Activated CD4-positive, alpha-beta T cell treated with anti-CD3 and anti-CD28 coated beads for 36 hours (primary cell): ENCODE data around the gene NTNG1. TPM values are rescaled to one million over a fixed set of nuclear protein-coding genes. Genes with fewer than 3 reads are reported as not detected.

ENCODE experiments used
- ATAC-seq: fragments of 200-7000 bp; cut with Tn5 transposase; one replicate; pipeline ENCODE4 v1.10.0; 2021; ENCODE audit warnings: mild to moderate bottlenecking, moderate library complexity
- CTCF ChIA-PET: fragments of 350-600 bp; sonication (Branson Sonifier 250); formaldehyde crosslinking; loops from one replicate; lab custom pipeline; 2021; ENCODE audit warnings: antibody characterized with exemption; lab: Charles Lee
- POLR2A ChIA-PET: fragments of 350-600 bp; sonication (Branson Sonifier 250); formaldehyde crosslinking; loops from one replicate; lab custom pipeline; 2021; ENCODE audit warnings: antibody characterized with exemption, inconsistent platforms; lab: Charles Lee
- DNase-seq: peaks from one replicate; pipeline ENCODE4 v3.0.0-alpha.2; 2020
- H3K27ac Mint-ChIP-seq: one replicate; pipeline ENCODE4 v1.8.0; 2021; ENCODE audit warnings: mixed read lengths
- H3K27me3 Mint-ChIP-seq: one replicate; pipeline ENCODE4 v1.8.0; 2021; ENCODE audit warnings: mixed read lengths
- H3K36me3 Mint-ChIP-seq: one replicate; pipeline ENCODE4 v1.8.0; 2021; ENCODE audit warnings: low read depth, mixed read lengths
- H3K4me1 Mint-ChIP-seq: one replicate; pipeline ENCODE4 v1.8.0; 2021; ENCODE audit warnings: mixed read lengths
- H3K4me3 Mint-ChIP-seq: one replicate; pipeline ENCODE4 v1.8.0; 2021; ENCODE audit warnings: mild to moderate bottlenecking, moderate library complexity, mixed read lengths
- H3K9me3 Mint-ChIP-seq: one replicate; pipeline ENCODE4 v1.8.0; 2021; ENCODE audit warnings: low read depth, mixed read lengths
- intact Hi-C, 2 experiments: fragments of 100-400 bp; cut with DNase I in 1 of 2; cut with micrococcal nuclease in 1 of 2; formaldehyde crosslinking; loops; one replicate each; pipeline versions ENCODE4 v1.14.2 to v1.15.1; 2022 to 2024; cut with DNase I, micrococcal nuclease
- total RNA-seq, 2 experiments: library from RNA; stranded (reverse); gene quantifications; one replicate each; pipeline ENCODE4 v1.2.3, GENCODE V29; 2021

The NTNG1 gene
- total RNA-seq, 2 experiments from 2014 or later: 0.28 TPM; not detected in 1

GRCh38 chr1:107263291-107263915 is 122.6 kb downstream of the NTNG1 start:
- Mint-ChIP-seq H3K27me3 (peaks cover 2% of the 10 kb centered on the region), H3K4me3 (no peak overlapping the region)
- intact Hi-C loops: no loop called here

GRCh38 chr1:107264007-107264406 is 123.2 kb downstream of the NTNG1 start:
- ATAC-seq (no peak), DNase-seq (no peak)
- Mint-ChIP-seq H3K4me1 (peaks cover 3% of the 10 kb centered on the region), H3K27ac (no peak overlapping the region), H3K27me3 (peaks cover 2% of the 10 kb centered on the region), H3K36me3 (no peaks in the 10 kb centered on the region), H3K9me3 (peaks cover 2% of the 10 kb centered on the region), H3K4me3 (no peak overlapping the region)
- POLR2A ChIA-PET: no interaction called here
- CTCF ChIA-PET: interaction anchor here (0.6 kb wide), 1 partner anchor 289 kb away, joined by 3 read pairs; no protein-coding TSS in a partner anchor
- intact Hi-C loops: no loop called here

More at GRCh38 chr1:107263291-107263915, 122.6 kb downstream of the NTNG1 start:
- CTCF ChIA-PET: interaction anchor here (0.6 kb wide), 1 partner anchor 290 kb away, joined by 3 read pairs; no protein-coding TSS in a partner anchor
- Mint-ChIP-seq H3K4me1 (peaks cover 3% of the 10 kb centered on the region), H3K9me3 (peaks cover 2% of the 10 kb centered on the region), H3K36me3 (no peaks in the 10 kb centered on the region), H3K27ac (no peak overlapping the region)
- no peak for DNase-seq
- POLR2A ChIA-PET: no interaction called here
- no peak for ATAC-seq

GRCh38 chr1:107264561-107264960 is 123.7 kb downstream of the NTNG1 start:
- H3K4me1 Mint-ChIP-seq: peaks cover 3% of the 10 kb centered on the region
- ChIA-PET CTCF (no interaction called here), POLR2A (no interaction called here)
- peaks cover 2% of the 10 kb centered on the region for H3K9me3 Mint-ChIP-seq
- H3K4me3 Mint-ChIP-seq: no peak overlapping the region
- DNase-seq (no peak), ATAC-seq (no peak)
- no peak overlapping the region for H3K27ac Mint-ChIP-seq
- intact Hi-C loops: no loop called here
- no peaks in the 10 kb centered on the region for H3K36me3 Mint-ChIP-seq
- peaks cover under 1% of the 10 kb centered on the region for H3K27me3 Mint-ChIP-seq

- no peaks in the 10 kb centered on the region for H3K9me3 Mint-ChIP-seq
- peaks cover 3% of the 10 kb centered on the region for H3K4me1 Mint-ChIP-seq
- H3K27ac Mint-ChIP-seq: no peak overlapping the region
- no peaks in the 10 kb centered on the region for H3K27me3 Mint-ChIP-seq
- H3K36me3 Mint-ChIP-seq: no peaks in the 10 kb centered on the region
- ATAC-seq: no peak
- ChIA-PET CTCF (no interaction called here), POLR2A (no interaction called here)
- H3K4me3 Mint-ChIP-seq: no peak overlapping the region
- intact Hi-C loops: no loop called here
- DNase-seq: no peak
These were observed 126.7 kb downstream of the NTNG1 start for GRCh38 chr1:107267489-107267888.

- ChIA-PET CTCF (interaction anchor here (0.6 kb wide), 1 partner anchor 108 kb away, joined by 3 read pairs; no protein-coding TSS in a partner anchor), POLR2A (no interaction called here)
- DNase-seq: no peak
- Mint-ChIP-seq H3K27ac (no peak overlapping the region), H3K27me3 (peaks cover 3% of the 10 kb centered on the region), H3K4me3 (no peak overlapping the region), H3K9me3 (no peaks in the 10 kb centered on the region), H3K4me1 (peaks cover 6% of the 10 kb centered on the region), H3K36me3 (no peaks in the 10 kb centered on the region)
- ATAC-seq: no peak
- intact Hi-C loops: no loop called here
These were observed 131.5 kb downstream of the NTNG1 start for GRCh38 chr1:107272321-107272720.

DNA sequence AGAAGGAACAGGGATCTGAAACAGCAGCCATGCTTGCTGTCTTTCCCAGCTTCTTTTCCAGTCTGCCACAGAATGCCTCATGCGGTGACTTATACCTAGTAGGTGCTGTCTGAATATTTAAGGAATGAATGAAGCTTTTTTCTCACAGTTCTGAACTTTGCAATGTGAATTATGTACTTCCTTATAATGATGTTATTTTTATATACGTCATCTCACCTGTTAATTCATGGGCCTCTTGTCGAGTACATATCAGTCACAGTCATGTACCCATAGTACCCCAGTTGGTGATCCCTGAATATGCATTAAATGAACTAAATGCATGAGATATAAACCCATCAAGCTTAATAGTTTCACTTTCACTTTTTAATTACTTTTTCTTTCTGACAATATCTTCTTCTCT is 132.7 kb downstream of the NTNG1 start:
- peaks cover 6% of the 10 kb centered on the region for H3K4me1 Mint-ChIP-seq
- no peak for DNase-seq
- H3K36me3 Mint-ChIP-seq: no peaks in the 10 kb centered on the region
- CTCF ChIA-PET: no interaction called here
- POLR2A ChIA-PET: no interaction called here
- H3K27me3 Mint-ChIP-seq: peaks cover 3% of the 10 kb centered on the region
- H3K9me3 Mint-ChIP-seq: no peaks in the 10 kb centered on the region
- H3K4me3 Mint-ChIP-seq: no peak overlapping the region
- ATAC-seq: no peak
- no peak overlapping the region for H3K27ac Mint-ChIP-seq
- intact Hi-C loops: no loop called here

DNA sequence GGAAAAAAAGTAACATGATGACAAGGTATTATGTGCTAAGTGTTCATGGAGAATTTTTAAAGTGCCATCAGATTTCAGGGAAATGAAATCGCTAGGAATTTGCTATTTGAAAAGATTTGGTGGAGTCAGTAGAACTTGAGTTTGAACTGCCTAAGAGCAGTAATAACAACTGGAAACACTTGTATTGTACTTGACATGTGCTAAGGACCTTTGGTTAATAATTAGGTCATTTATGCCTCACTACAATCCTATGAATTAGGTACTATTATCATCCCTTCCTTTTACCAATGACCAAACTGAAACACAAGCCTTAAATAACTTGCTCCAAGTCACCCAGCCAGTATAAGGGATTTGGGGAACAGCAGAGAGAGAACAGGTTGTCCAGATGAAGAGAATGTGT is 133.4 kb downstream of the NTNG1 start:
- CTCF ChIA-PET: no interaction called here
- Mint-ChIP-seq H3K36me3 (no peaks in the 10 kb centered on the region), H3K4me1 (peaks cover 6% of the 10 kb centered on the region), H3K27ac (no peak overlapping the region), H3K27me3 (peaks cover 3% of the 10 kb centered on the region), H3K4me3 (no peak overlapping the region), H3K9me3 (no peaks in the 10 kb centered on the region)
- ATAC-seq: no peak
- no peak for DNase-seq
- intact Hi-C loops: no loop called here
- POLR2A ChIA-PET: no interaction called here

DNA sequence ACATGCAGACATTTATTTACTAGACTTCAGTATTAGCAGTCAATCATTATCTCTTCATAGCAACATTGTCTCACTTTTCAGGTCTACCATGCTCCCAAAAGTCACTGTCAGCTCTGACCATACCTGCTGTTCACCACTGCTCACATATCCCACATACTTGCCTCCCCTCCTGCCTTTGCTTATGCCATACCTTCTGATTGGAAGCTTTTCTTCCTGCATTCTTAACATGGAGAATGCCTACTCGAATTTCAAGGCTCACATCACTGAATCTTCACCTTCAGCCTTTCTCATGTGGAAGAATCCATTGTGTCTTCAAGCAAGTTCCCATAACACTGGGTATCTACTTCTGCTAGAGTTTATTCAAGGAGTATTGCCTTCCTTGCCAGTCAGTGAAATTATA is 135.4 kb downstream of the NTNG1 start:
- DNase-seq (no peak), ATAC-seq (no peak)
- POLR2A ChIA-PET: interaction anchor here (0.7 kb wide), 1 partner anchor 667 kb away, joined by 5 read pairs; no protein-coding TSS in a partner anchor
- Mint-ChIP-seq H3K27me3 (peaks cover 3% of the 10 kb centered on the region), H3K27ac (no peak overlapping the region), H3K36me3 (no peaks in the 10 kb centered on the region), H3K4me1 (peaks cover 6% of the 10 kb centered on the region), H3K4me3 (no peak overlapping the region), H3K9me3 (no peaks in the 10 kb centered on the region)
- intact Hi-C loops: loop anchor here in 1 of 2 experiments (2.0 to 5.0 kb wide), 2 partner anchors 251 to 475 kb away; no protein-coding TSS in a partner anchor
- CTCF ChIA-PET: no interaction called here

GRCh38 chr1:107277022-107277421 is 136.2 kb downstream of the NTNG1 start:
- POLR2A ChIA-PET: interaction anchor here (0.7 kb wide), 1 partner anchor 668 kb away, joined by 5 read pairs; no protein-coding TSS in a partner anchor
- H3K36me3 Mint-ChIP-seq: no peaks in the 10 kb centered on the region
- no peaks in the 10 kb centered on the region for H3K9me3 Mint-ChIP-seq
- H3K4me1 Mint-ChIP-seq: peaks cover 6% of the 10 kb centered on the region
- no peak overlapping the region for H3K27ac Mint-ChIP-seq
- intact Hi-C loops: loop anchor here in 1 of 2 experiments (2.0 to 5.0 kb wide), 2 partner anchors 250 to 474 kb away; no protein-coding TSS in a partner anchor
- ATAC-seq (no peak), DNase-seq (peak; percentile 11)
- no peak overlapping the region for H3K4me3 Mint-ChIP-seq
- CTCF ChIA-PET: no interaction called here
- H3K27me3 Mint-ChIP-seq: peaks cover 3% of the 10 kb centered on the region

GRCh38 chr1:107286125-107286524 is 145.3 kb downstream of the NTNG1 start:
- intact Hi-C loops: no loop called here
- ChIA-PET CTCF (no interaction called here), POLR2A (interaction anchor here (0.7 kb wide), 1 partner anchor 1740 kb away, joined by 3 read pairs; no protein-coding TSS in a partner anchor)
- H3K4me3 Mint-ChIP-seq: no peak overlapping the region
- DNase-seq (no peak), ATAC-seq (peak; percentile 53)
- H3K9me3 Mint-ChIP-seq: no peaks in the 10 kb centered on the region
- no peaks in the 10 kb centered on the region for H3K27me3 Mint-ChIP-seq
- no peaks in the 10 kb centered on the region for H3K36me3 Mint-ChIP-seq
- no peaks in the 10 kb centered on the region for H3K4me1 Mint-ChIP-seq
- H3K27ac Mint-ChIP-seq: no peak overlapping the region

- POLR2A ChIA-PET: no interaction called here
- no peak for ATAC-seq
- no peaks in the 10 kb centered on the region for H3K36me3 Mint-ChIP-seq
- no peaks in the 10 kb centered on the region for H3K9me3 Mint-ChIP-seq
- intact Hi-C loops: no loop called here
- peaks cover 4% of the 10 kb centered on the region for H3K27me3 Mint-ChIP-seq
- H3K4me3 Mint-ChIP-seq: no peak overlapping the region
- CTCF ChIA-PET: no interaction called here
- H3K4me1 Mint-ChIP-seq: no peaks in the 10 kb centered on the region
- no peak for DNase-seq
- no peak overlapping the region for H3K27ac Mint-ChIP-seq
These were observed 151.1 kb downstream of the NTNG1 start for GRCh38 chr1:107291987-107292386.
